Endothelial cell of umbilical vein (primary cell): ENCODE data around the gene MAP6. TPM values are rescaled to one million over a fixed set of nuclear protein-coding genes. Genes with fewer than 3 reads are reported as not detected.
"Not testable (repeated sequence)": the region's sequence is repeated elsewhere in the genome, so short reads cannot be mapped to it uniquely, and the experiment has no call there.

Experiments used
- BruUV-seq: library from RNA; stranded (reverse); fragments of 400-500 nt; replicated peaks from 2 replicates; lab custom pipeline; 2021; lab: Mats Ljungman, UMichigan
- CTCF ChIA-PET: fragments of 300-600, 350-600 bp; sonication (Branson Sonifier 250); formaldehyde crosslinking; loops from one replicate; lab custom pipeline; 2021; ENCODE audit warnings: antibody characterized with exemption, inconsistent platforms; lab: Charles Lee
- POLR2A ChIA-PET: fragments of 300-600, 350-600 bp; sonication (Branson Sonifier 250); formaldehyde crosslinking; loops from one replicate; lab custom pipeline; 2021; ENCODE audit warnings: antibody characterized with exemption, inconsistent platforms; lab: Charles Lee
- DNase-seq: peaks from one replicate; pipeline ENCODE4 v3.0.0-alpha.2; 2011; ENCODE audit warnings: low read depth, low spot score
- FAIRE-seq: peaks from 2 replicates; lab custom pipeline; 2011; peaks lifted over from hg19 to GRCh38; lab: Jason Lieb, UNC
- H2AFZ ChIP-seq: 2 replicates; pipeline ENCODE4 v1.6.0; 2012; ENCODE audit warnings: low read depth, low read length, control low read depth, inconsistent platforms
- H3K27ac ChIP-seq: 2 replicates; pipeline ENCODE4 v1.5.1; 2011; ENCODE audit warnings: low read depth, mild to moderate bottlenecking, control low read depth, low read length, moderate library complexity; ENCODE audit not compliant: insufficient read depth
- H3K27me3 ChIP-seq, 2 experiments: 2 replicates each; pipeline versions ENCODE4 v1.6.0 to v1.6.1; 2011; ENCODE audit warnings: low read length in 2 of 2, mixed read lengths in 1 of 2; ENCODE audit not compliant: control insufficient read depth in 2 of 2, insufficient read depth in 2 of 2
- H3K36me3 ChIP-seq, 2 experiments: 2 replicates in 1 of 2; 3 replicates in 1 of 2; pipeline ENCODE4 v1.5.1; 2011; ENCODE audit warnings: low read length in 2 of 2, mild to moderate bottlenecking in 1 of 2, moderate library complexity in 1 of 2; ENCODE audit not compliant: control insufficient read depth in 2 of 2, insufficient read depth in 2 of 2; ENCODE audit errors: extremely low read depth in 1 of 2
- H3K4me1 ChIP-seq: 3 replicates; pipeline ENCODE4 v1.5.1; 2011; ENCODE audit warnings: mild to moderate bottlenecking, low read length; ENCODE audit not compliant: control insufficient read depth, insufficient read depth; ENCODE audit errors: extremely low read depth
- H3K4me2 ChIP-seq: 2 replicates; pipeline ENCODE4 v1.6.1; 2011; ENCODE audit warnings: low read length, control low read depth, mixed read lengths; ENCODE audit not compliant: insufficient read depth
- H3K4me3 ChIP-seq, 3 experiments: fragments of 200-600 bp in 1 of 3; sonication (generic), shearing (Covaris generic) in 1 of 3; replicated peaks in 1 of 3; 2 replicates each; pipeline ENCODE4 v1.5.1; 2011 to 2016; ENCODE audit warnings: control low read depth in 3 of 3, low read length in 3 of 3, mild to moderate bottlenecking in 2 of 3, inconsistent platforms in 1 of 3, low read depth in 1 of 3, moderate library complexity in 1 of 3; ENCODE audit not compliant: insufficient read depth in 1 of 3
- H3K79me2 ChIP-seq: 2 replicates; pipeline ENCODE4 v1.6.0; 2012; ENCODE audit warnings: low read length, inconsistent platforms; ENCODE audit not compliant: control insufficient read depth, insufficient read depth
- H3K9ac ChIP-seq: replicated peaks from 2 replicates; pipeline ENCODE3; 2011; ENCODE audit warnings: low read length, control low read depth; ENCODE audit not compliant: insufficient read depth; ENCODE audit errors: extremely low read depth
- H3K9me1 ChIP-seq: replicated peaks from 3 replicates; pipeline ENCODE4 v1.6.0; 2011; ENCODE audit warnings: mild to moderate bottlenecking, low read length; ENCODE audit not compliant: control insufficient read depth, insufficient read depth; ENCODE audit errors: extremely low read depth
- H3K9me3 ChIP-seq: replicated peaks from 2 replicates; pipeline ENCODE4 v1.5.1; 2012; ENCODE audit warnings: low read length, inconsistent platforms; ENCODE audit not compliant: control insufficient read depth, insufficient read depth
- H4K20me1 ChIP-seq: replicated peaks from 2 replicates; pipeline ENCODE3; 2011; ENCODE audit warnings: mild to moderate bottlenecking, low read length; ENCODE audit not compliant: control insufficient read depth, insufficient read depth; ENCODE audit errors: extremely low read depth
- CTCF ChIP-seq, 2 donors: IDR thresholded peaks; 1 replicate in 1 of 2; 2 replicates in 1 of 2; pipeline ENCODE4 v1.5.1; 2011; ENCODE audit warnings: low read length in 2 of 2, mild to moderate bottlenecking in 2 of 2, moderate library complexity in 2 of 2, control low read depth in 1 of 2, inconsistent platforms in 1 of 2, low read depth in 1 of 2; ENCODE audit not compliant: insufficient read depth in 1 of 2; ENCODE audit errors: extremely low read depth in 1 of 2
- EZH2 ChIP-seq: IDR thresholded peaks from 2 replicates; pipeline ENCODE4 v1.6.1; 2012; ENCODE audit warnings: borderline replicate concordance, low read depth, mild to moderate bottlenecking, moderate library complexity, low read length, inconsistent platforms; ENCODE audit not compliant: severe bottlenecking
- FOS ChIP-seq: IDR thresholded peaks from 2 replicates; pipeline ENCODE4 v1.6.1; 2011; ENCODE audit warnings: mild to moderate bottlenecking, low read length, moderate library complexity, borderline replicate concordance; ENCODE audit not compliant: insufficient read depth
- GATA2 ChIP-seq: IDR thresholded peaks from 2 replicates; pipeline ENCODE4 v1.7.0; 2011; ENCODE audit warnings: low read depth, mild to moderate bottlenecking, moderate library complexity, mixed read lengths, low read length; ENCODE audit not compliant: insufficient read length, insufficient read depth
- JUN ChIP-seq: IDR thresholded peaks from 2 replicates; pipeline ENCODE4 v1.6.1; 2011; ENCODE audit warnings: borderline replicate concordance, low read depth; ENCODE audit not compliant: insufficient read length, insufficient read depth
- MAX ChIP-seq: IDR thresholded peaks from 2 replicates; pipeline ENCODE4 v1.6.1; 2011; ENCODE audit not compliant: insufficient read depth, insufficient read length
- MYC ChIP-seq: IDR thresholded peaks from one replicate; pipeline ENCODE4 v1.6.1; 2011; ENCODE audit warnings: mild to moderate bottlenecking, low read depth, low read length
- POLR2A ChIP-seq: IDR thresholded peaks from 2 replicates; pipeline ENCODE4 v1.6.1; 2012; ENCODE audit warnings: low read depth, mild to moderate bottlenecking, control low read depth, low read length
- POLR2AphosphoS5 ChIP-seq: IDR thresholded peaks from 2 replicates; pipeline ENCODE4 v1.6.1; 2012; ENCODE audit warnings: low read depth, mild to moderate bottlenecking, control low read depth, low read length, moderate library complexity; ENCODE audit not compliant: insufficient read depth
- dilution Hi-C: fragments of 300-500 bp; cut with MboI; formaldehyde crosslinking; loops from one replicate; pipeline ENCODE4 v1.15.0; 2019; ENCODE audit warnings: low sequenced_read_pairs; ENCODE audit not compliant: extremely low pct_ligation_motif_present
- intact Hi-C: fragments of 100-400 bp; cut with micrococcal nuclease; formaldehyde crosslinking; loops from one replicate; pipeline ENCODE4 v1.10.0; 2022
- polyA plus RNA-seq, 4 experiments: library from polyadenylated mRNA; depleted of rRNA in 3 of 4; stranded (reverse) in 3 of 4; unstranded in 1 of 4; fragments of >200 nt; gene quantifications; 2 replicates each; pipeline versions ENCODE4 v1.2.1 to v1.2.3, GENCODE V29; 2011 to 2012; ENCODE audit warnings: missing spikeins in 1 of 4
- total RNA-seq: library from RNA; stranded (reverse); gene quantifications from 2 replicates; pipeline ENCODE4 v1.2.3, GENCODE V29; 2021

MAP6 gene
- total and polyA plus RNA-seq, 2 donors (not counting 3 experiments of a cell fraction or from before 2014, with no cell fraction given): 0.12 TPM; not detected in 1

DNA sequence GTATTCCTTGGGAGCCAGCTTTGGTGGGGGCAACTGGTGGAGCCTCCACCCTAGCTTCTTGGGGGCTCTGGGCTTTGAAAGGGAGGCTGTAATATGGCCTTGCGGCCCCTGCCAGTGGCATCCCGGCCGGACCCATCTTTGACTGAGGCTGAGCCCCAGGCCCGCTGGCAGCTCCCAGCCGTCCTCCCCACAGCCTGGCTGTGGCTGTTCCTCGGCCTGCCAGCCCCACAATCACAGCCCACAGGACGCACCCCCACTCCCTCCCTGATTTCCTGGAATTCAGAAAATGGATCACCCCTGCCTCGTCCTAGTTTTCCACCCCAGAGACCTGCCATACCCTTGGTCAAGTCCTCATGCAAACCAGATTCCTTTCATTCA is 83.6 kb downstream of the MAP6 start:
- TF ChIP-seq MAX (no peak), EZH2 (no peak), MYC (no peak), JUN (no peak), CTCF (IDR thresholded peaks at IDR 0.05; ENCODE audit: extremely low read depth in 1 of 2, insufficient read depth in 1 of 2, low read depth in 1 of 2, low read length in 2 of 2) (no peak), POLR2AphosphoS5 (no peak), FOS (no peak), POLR2A (no peak), GATA2 (no peak)
- H3K4me1 ChIP-seq: peaks cover 21% of the 10 kb centered on the region
- intact Hi-C loops (no loop called here), dilution Hi-C loops (no loop called here)
- no peak overlapping the region for H3K4me3 ChIP-seq
- DNase-seq: no peak
- H3K4me2 ChIP-seq: no peak overlapping the region
- CTCF ChIA-PET: interaction anchor here (0.8 kb wide), 1 partner anchor 12 kb away, joined by 5 read pairs; no protein-coding TSS in a partner anchor
- no peak overlapping the region for H3K27ac ChIP-seq
- no peaks in the 10 kb centered on the region for H3K27me3 ChIP-seq
- BruUV-seq: no TSS peak
- POLR2A ChIA-PET: no interaction called here
- no peaks in the 10 kb centered on the region for H4K20me1 ChIP-seq
- H3K79me2 ChIP-seq: no peaks in the 10 kb centered on the region
- no peaks in the 10 kb centered on the region for H3K36me3 ChIP-seq
- no peak overlapping the region for H2AFZ ChIP-seq
- no peaks in the 10 kb centered on the region for H3K9me3 ChIP-seq
- no peaks in the 10 kb centered on the region for H3K9me1 ChIP-seq
- no peak for FAIRE-seq
- H3K9ac ChIP-seq: no peak overlapping the region

DNA sequence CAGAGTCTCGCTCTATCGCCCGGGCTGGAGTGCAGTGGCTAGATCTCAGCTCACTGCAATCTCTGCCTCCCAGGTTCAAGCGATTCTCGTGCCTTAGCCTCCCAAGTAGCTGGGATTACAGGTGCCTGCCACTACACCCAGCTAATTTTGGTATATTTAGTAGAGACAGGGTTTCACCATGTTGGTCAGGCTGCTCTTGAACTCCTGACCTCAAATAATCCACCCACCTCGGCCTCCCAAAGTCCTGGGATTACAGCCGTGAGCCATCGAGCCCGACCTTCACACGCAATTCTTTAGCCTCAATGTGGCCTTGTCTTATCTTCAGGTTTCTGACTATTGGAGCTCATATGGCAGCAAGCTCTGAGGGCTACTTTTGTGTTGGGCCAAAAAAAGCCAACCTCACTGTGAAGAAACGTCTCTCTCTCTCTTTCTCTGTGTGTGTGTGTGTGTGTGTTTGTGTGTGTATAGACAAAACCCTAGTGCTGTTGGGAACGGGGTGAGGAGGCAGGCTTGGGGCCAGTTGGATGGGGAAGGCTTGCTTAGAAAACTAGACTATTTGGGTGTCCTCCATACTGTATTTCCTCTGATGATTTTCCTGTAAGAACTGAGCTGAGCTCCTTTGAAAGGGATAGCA is 84.1 kb downstream of the MAP6 start:
- H4K20me1 ChIP-seq, H3K79me2 ChIP-seq, H3K27ac ChIP-seq, H3K36me3 ChIP-seq, dilution Hi-C loops, DNase-seq, BruUV-seq, intact Hi-C loops, H3K9me3 ChIP-seq, H3K4me2 ChIP-seq, H3K4me3 ChIP-seq, H2AFZ ChIP-seq, H3K27me3 ChIP-seq, H3K9me1 ChIP-seq, H3K9ac ChIP-seq: not testable (repeated sequence)
- peak; percentile 46 for FAIRE-seq
- H3K4me1 ChIP-seq: peaks cover 21% of the 10 kb centered on the region
- ChIA-PET POLR2A (interaction anchor here (1.2 to 1.7 kb wide), 2 partner anchors 10 to 19 kb away, joined by 4 to 7 read pairs; no protein-coding TSS in a partner anchor), CTCF (interaction anchor here (0.8 to 1.2 kb wide), 2 partner anchors 13 to 121 kb away, joined by 5 to 6 read pairs; no protein-coding TSS in a partner anchor)
